Measurements from ENCODE around the gene PNLIPRP1. TPM values are rescaled to one million over a fixed set of nuclear protein-coding genes. Genes with fewer than 3 reads are reported as not detected.

The PNLIPRP1 gene
- total RNA-seq, 2 experiments from 2014 or later, result not detected

GRCh38 chr10:116626815-116627214 is 36.1 kb downstream of the PNLIPRP1 start:
- intact Hi-C loops (cut with micrococcal nuclease), result no loop called here
- Mint-ChIP-seq H3K36me3 (no peaks in the 10 kb centered on the region), H3K27ac (no peak overlapping the region), H3K4me1 (ENCODE audit: low read depth) (no peaks in the 10 kb centered on the region), H3K9me3 (no peaks in the 10 kb centered on the region), H3K27me3 (peaks cover 18% of the 10 kb centered on the region), H3K4me3 (no peak overlapping the region)
- no peak for DNase-seq
- CTCF ChIA-PET, result no interaction called here
- POLR2A ChIA-PET, result no interaction called here

- H3K27me3 Mint-ChIP-seq, result peaks cover 18% of the 10 kb centered on the region
Observed at GRCh38 chr10:116627386-116627933, 36.7 kb downstream of the PNLIPRP1 start.

GRCh38 chr10:116629340-116629739 is 38.6 kb downstream of the PNLIPRP1 start:
- intact Hi-C loops (cut with micrococcal nuclease), result no loop called here
- DNase-seq, result no peak
- Mint-ChIP-seq H3K4me1 (ENCODE audit: low read depth) (no peaks in the 10 kb centered on the region), H3K27ac (no peak overlapping the region), H3K27me3 (peaks cover 18% of the 10 kb centered on the region), H3K4me3 (no peak overlapping the region), H3K9me3 (no peaks in the 10 kb centered on the region), H3K36me3 (no peaks in the 10 kb centered on the region)
- ChIA-PET CTCF (no interaction called here), POLR2A (no interaction called here)

More at GRCh38 chr10:116627386-116627933, 36.7 kb downstream of the PNLIPRP1 start:
- no peak overlapping the region for H3K27ac Mint-ChIP-seq
- intact Hi-C loops (cut with micrococcal nuclease), result no loop called here
- no peak for DNase-seq
- H3K36me3 Mint-ChIP-seq, result no peaks in the 10 kb centered on the region
- no peaks in the 10 kb centered on the region for H3K4me1 Mint-ChIP-seq (ENCODE audit: low read depth)
- H3K4me3 Mint-ChIP-seq, result no peak overlapping the region
- POLR2A ChIA-PET, result no interaction called here
- CTCF ChIA-PET, result no interaction called here
- H3K9me3 Mint-ChIP-seq, result no peaks in the 10 kb centered on the region

GRCh38 chr10:116630020-116630419 is 39.3 kb downstream of the PNLIPRP1 start:
- intact Hi-C loops (cut with micrococcal nuclease), result no loop called here
- Mint-ChIP-seq H3K36me3 (no peaks in the 10 kb centered on the region), H3K4me1 (ENCODE audit: low read depth) (no peaks in the 10 kb centered on the region), H3K27ac (no peak overlapping the region), H3K27me3 (peaks cover 15% of the 10 kb centered on the region), H3K4me3 (no peak overlapping the region), H3K9me3 (no peaks in the 10 kb centered on the region)
- no peak for DNase-seq
- ChIA-PET CTCF (no interaction called here), POLR2A (no interaction called here)

GRCh38 chr10:116631871-116632295 is 41.1 kb downstream of the PNLIPRP1 start:
- Mint-ChIP-seq H3K27ac (no peak overlapping the region), H3K4me1 (ENCODE audit: low read depth) (no peaks in the 10 kb centered on the region), H3K36me3 (no peaks in the 10 kb centered on the region), H3K9me3 (no peaks in the 10 kb centered on the region), H3K4me3 (no peak overlapping the region), H3K27me3 (peaks cover 10% of the 10 kb centered on the region)
- ChIA-PET CTCF (no interaction called here), POLR2A (no interaction called here)
- DNase-seq, result no peak
- intact Hi-C loops (cut with micrococcal nuclease), result no loop called here

- H3K27ac Mint-ChIP-seq, result no peak overlapping the region
- POLR2A ChIA-PET, result no interaction called here
- no peaks in the 10 kb centered on the region for H3K9me3 Mint-ChIP-seq
- no peaks in the 10 kb centered on the region for H3K36me3 Mint-ChIP-seq
- intact Hi-C loops (cut with micrococcal nuclease), result no loop called here
- peaks cover 10% of the 10 kb centered on the region for H3K27me3 Mint-ChIP-seq
- no peak overlapping the region for H3K4me3 Mint-ChIP-seq
- DNase-seq, result no peak
- H3K4me1 Mint-ChIP-seq (ENCODE audit: low read depth), result no peaks in the 10 kb centered on the region
- CTCF ChIA-PET, result no interaction called here
Observed at GRCh38 chr10:116632596-116633215, 41.9 kb downstream of the PNLIPRP1 start.

GRCh38 chr10:116633216-116633600 is 42.4 kb downstream of the PNLIPRP1 start:
- no peaks in the 10 kb centered on the region for H3K36me3 Mint-ChIP-seq
- H3K27ac Mint-ChIP-seq, result no peak overlapping the region
- ChIA-PET CTCF (no interaction called here), POLR2A (no interaction called here)
- intact Hi-C loops (cut with micrococcal nuclease), result no loop called here
- H3K4me3 Mint-ChIP-seq, result no peak overlapping the region
- H3K4me1 Mint-ChIP-seq (ENCODE audit: low read depth), result no peaks in the 10 kb centered on the region
- DNase-seq, result no peak
- no peaks in the 10 kb centered on the region for H3K9me3 Mint-ChIP-seq
- H3K27me3 Mint-ChIP-seq, result peaks cover 10% of the 10 kb centered on the region

GRCh38 chr10:116634126-116634975 is 43.6 kb downstream of the PNLIPRP1 start:
- peaks cover 7% of the 10 kb centered on the region for H3K27me3 Mint-ChIP-seq
- POLR2A ChIA-PET, result no interaction called here
- H3K4me1 Mint-ChIP-seq (ENCODE audit: low read depth), result no peaks in the 10 kb centered on the region
- CTCF ChIA-PET, result no interaction called here
- DNase-seq, result no peak
- H3K9me3 Mint-ChIP-seq, result no peaks in the 10 kb centered on the region
- no peak overlapping the region for H3K4me3 Mint-ChIP-seq
- H3K36me3 Mint-ChIP-seq, result no peaks in the 10 kb centered on the region
- intact Hi-C loops (cut with micrococcal nuclease), result no loop called here
- H3K27ac Mint-ChIP-seq, result no peak overlapping the region

GRCh38 chr10:116636385-116636784 is 45.6 kb downstream of the PNLIPRP1 start:
- Mint-ChIP-seq H3K4me3 (no peak overlapping the region), H3K4me1 (ENCODE audit: low read depth) (no peaks in the 10 kb centered on the region), H3K9me3 (peaks cover 10% of the 10 kb centered on the region), H3K36me3 (no peaks in the 10 kb centered on the region), H3K27me3 (peaks cover 12% of the 10 kb centered on the region), H3K27ac (no peak overlapping the region)
- ChIA-PET CTCF (no interaction called here), POLR2A (no interaction called here)
- no peak for DNase-seq
- intact Hi-C loops (cut with micrococcal nuclease), result no loop called here

GRCh38 chr10:116636976-116637375 is 46.2 kb downstream of the PNLIPRP1 start:
- no peak for DNase-seq
- H3K4me1 Mint-ChIP-seq (ENCODE audit: low read depth), result no peaks in the 10 kb centered on the region
- peaks cover 12% of the 10 kb centered on the region for H3K27me3 Mint-ChIP-seq
- H3K4me3 Mint-ChIP-seq, result no peak overlapping the region
- H3K36me3 Mint-ChIP-seq, result no peaks in the 10 kb centered on the region
- intact Hi-C loops (cut with micrococcal nuclease), result no loop called here
- H3K27ac Mint-ChIP-seq, result no peak overlapping the region
- peaks cover 10% of the 10 kb centered on the region for H3K9me3 Mint-ChIP-seq
- POLR2A ChIA-PET, result no interaction called here
- CTCF ChIA-PET, result no interaction called here

GRCh38 chr10:116637830-116638229 is 47.1 kb downstream of the PNLIPRP1 start:
- ChIA-PET CTCF (no interaction called here), POLR2A (no interaction called here)
- no peak overlapping the region for H3K27ac Mint-ChIP-seq
- peaks cover 18% of the 10 kb centered on the region for H3K27me3 Mint-ChIP-seq
- no peaks in the 10 kb centered on the region for H3K36me3 Mint-ChIP-seq
- peaks cover 10% of the 10 kb centered on the region for H3K9me3 Mint-ChIP-seq
- intact Hi-C loops (cut with micrococcal nuclease), result no loop called here
- H3K4me3 Mint-ChIP-seq, result no peak overlapping the region
- no peaks in the 10 kb centered on the region for H3K4me1 Mint-ChIP-seq (ENCODE audit: low read depth)
- DNase-seq, result no peak

GRCh38 chr10:116646502-116646901 is 55.7 kb downstream of the PNLIPRP1 start:
- peaks cover 13% of the 10 kb centered on the region for H3K9me3 Mint-ChIP-seq
- intact Hi-C loops (cut with micrococcal nuclease), result no loop called here
- no peak overlapping the region for H3K4me3 Mint-ChIP-seq
- H3K27ac Mint-ChIP-seq, result no peak overlapping the region
- ChIA-PET POLR2A (no interaction called here), CTCF (no interaction called here)
- DNase-seq, result no peak
- peaks cover 14% of the 10 kb centered on the region for H3K27me3 Mint-ChIP-seq
- no peaks in the 10 kb centered on the region for H3K36me3 Mint-ChIP-seq
- no peaks in the 10 kb centered on the region for H3K4me1 Mint-ChIP-seq (ENCODE audit: low read depth)

- intact Hi-C loops (cut with micrococcal nuclease), result no loop called here
- CTCF ChIA-PET, result no interaction called here
- no peak for DNase-seq
- Mint-ChIP-seq H3K4me1 (ENCODE audit: low read depth) (no peaks in the 10 kb centered on the region), H3K9me3 (peaks cover 13% of the 10 kb centered on the region), H3K36me3 (no peaks in the 10 kb centered on the region), H3K27ac (no peak overlapping the region), H3K4me3 (no peak overlapping the region), H3K27me3 (peaks cover 5% of the 10 kb centered on the region)
- POLR2A ChIA-PET, result no interaction called here
Observed at GRCh38 chr10:116648903-116649302, 58.1 kb downstream of the PNLIPRP1 start.
